GM12878 (cell line): ENCODE measurements around the gene HTATIP2. TPM values are rescaled to one million over a fixed set of nuclear protein-coding genes. Genes with fewer than 3 reads are reported as not detected.

Experiments used
- ATAC-seq: fragments of 200-7000 bp; cut with Tn5 transposase; 3 replicates; pipeline ENCODE4 v1.9.1; 2020; ENCODE audit warnings: mild to moderate bottlenecking, moderate library complexity
- BruUV-seq: library from RNA; stranded (reverse); fragments of 400-500 nt; replicated peaks from 2 replicates; lab custom pipeline; 2021; lab: Mats Ljungman, UMichigan
- CTCF ChIA-PET: fragments of 300-600 bp; sonication (Branson Sonifier 250); formaldehyde crosslinking; extraction: SDS; loops from one replicate; lab custom pipeline; 2021; ENCODE audit warnings: inconsistent platforms; lab: Yijun Ruan, JAX
- POLR2A ChIA-PET: fragments of 350-600 bp; formaldehyde crosslinking; extraction: SDS; loops from one replicate; lab custom pipeline; 2021; ENCODE audit warnings: inconsistent platforms; lab: Charles Lee
- RAD21 ChIA-PET: fragments of 300-600 bp; sonication (Branson Sonifier 250); formaldehyde crosslinking; loops from one replicate; lab custom pipeline; 2023; ENCODE audit warnings: antibody characterized with exemption; ENCODE audit not compliant: unreplicated experiment; lab: Charles Lee
- SMC1A ChIA-PET: fragments of 300-600 bp; sonication (Branson Sonifier 250); formaldehyde crosslinking; loops from one replicate; lab custom pipeline; 2023; ENCODE audit not compliant: unreplicated experiment, uncharacterized antibody; lab: Charles Lee
- DNase-seq: peaks from one replicate; pipeline ENCODE4 v3.0.0-alpha.2; 2011; ENCODE audit warnings: low read depth, low spot score
- FAIRE-seq: peaks from 3 replicates; lab custom pipeline; 2011; peaks lifted over from hg19 to GRCh38; lab: Jason Lieb, UNC
- H2AFZ ChIP-seq: 2 replicates; pipeline ENCODE4 v1.6.0; 2011; ENCODE audit warnings: low read depth, low read length, control low read depth; ENCODE audit not compliant: control insufficient read depth
- H3K27ac ChIP-seq: 2 replicates; pipeline ENCODE4 v1.5.1; 2011; ENCODE audit warnings: control low read depth; ENCODE audit not compliant: control insufficient read depth, insufficient read depth
- H3K27me3 ChIP-seq, 2 experiments: replicated peaks in 1 of 2; 2 replicates each; pipeline versions ENCODE4 v1.6.0 to v1.6.1; 2011; ENCODE audit warnings: low read length in 1 of 2; ENCODE audit not compliant: control insufficient read depth in 2 of 2, insufficient read depth in 2 of 2
- H3K36me3 ChIP-seq, 2 experiments: 2 replicates each; pipeline ENCODE4 v1.5.1; 2011; ENCODE audit warnings: low read length in 1 of 2; ENCODE audit not compliant: control insufficient read depth in 2 of 2, insufficient read depth in 2 of 2
- H3K4me1 ChIP-seq: 2 replicates; pipeline ENCODE4 v1.6.1; 2011; ENCODE audit warnings: mild to moderate bottlenecking, low read length, moderate library complexity, mixed read lengths; ENCODE audit not compliant: control insufficient read depth, insufficient read depth
- H3K4me2 ChIP-seq: 2 replicates; pipeline ENCODE4 v1.6.0; 2011; ENCODE audit warnings: control low read depth; ENCODE audit not compliant: control insufficient read depth, insufficient read depth
- H3K4me3 ChIP-seq: fragments of 200-600 bp; sonication (generic); 2 replicates; pipeline ENCODE4 v1.5.1; 2016
- H3K79me2 ChIP-seq: 2 replicates; pipeline ENCODE4 v1.6.0; 2011; ENCODE audit warnings: low read length; ENCODE audit not compliant: control insufficient read depth, insufficient read depth
- H3K9ac ChIP-seq: 2 replicates; pipeline ENCODE4 v1.8.0; 2011; ENCODE audit warnings: low read length, control low read depth, mixed read lengths; ENCODE audit not compliant: control insufficient read depth, insufficient read depth
- H3K9me3 ChIP-seq: replicated peaks from 3 replicates; pipeline ENCODE4 v1.5.1; 2011; ENCODE audit warnings: mild to moderate bottlenecking, low read length; ENCODE audit not compliant: control insufficient read depth, insufficient read depth
- H4K20me1 ChIP-seq: 2 replicates; pipeline ENCODE4 v1.6.0; 2011; ENCODE audit not compliant: control insufficient read depth, insufficient read depth
- BCL11A ChIP-seq: IDR thresholded peaks from 2 replicates; pipeline ENCODE4 v1.6.1; 2011; ENCODE audit warnings: low read depth, low read length
- BCL3 ChIP-seq: IDR thresholded peaks from 2 replicates; pipeline ENCODE4 v1.6.1; 2011; ENCODE audit warnings: borderline replicate concordance, low read depth, mild to moderate bottlenecking, moderate library complexity, low read length; ENCODE audit not compliant: insufficient read depth, poor library complexity, severe bottlenecking
- E2F8 ChIP-seq: fragments of 450-650 bp; IDR thresholded peaks from 2 replicates; pipeline ENCODE4 v1.6.1; 2018; ENCODE audit warnings: mild to moderate bottlenecking, low read depth, moderate library complexity; ENCODE audit not compliant: partially characterized antibody
- GATAD2B ChIP-seq: fragments of 450-650 bp; conservative IDR thresholded peaks from 2 replicates; pipeline ENCODE4 v1.6.1; 2017; ENCODE audit warnings: low read depth, mild to moderate bottlenecking, moderate library complexity
- IRF5 ChIP-seq: fragments of 450-650 bp; IDR thresholded peaks from 2 replicates; pipeline ENCODE4 v1.6.1; 2017; ENCODE audit warnings: borderline replicate concordance
- MTA2 ChIP-seq: fragments of 450-650 bp; IDR thresholded peaks from 2 replicates; pipeline ENCODE4 v1.6.1; 2016; ENCODE audit warnings: low read depth, mild to moderate bottlenecking, moderate library complexity
- MTA3 ChIP-seq: IDR thresholded peaks from 2 replicates; pipeline ENCODE4 v1.6.1; 2012; ENCODE audit warnings: low read length, inconsistent platforms, borderline replicate concordance
- NFYB ChIP-seq: IDR thresholded peaks from 2 replicates; pipeline ENCODE4 v1.6.1; 2011; ENCODE audit warnings: low read depth, mild to moderate bottlenecking, low read length, improper control_type of control experiment, moderate library complexity; ENCODE audit not compliant: insufficient read depth
- PAX5 ChIP-seq: IDR thresholded peaks from 2 replicates; pipeline ENCODE4 v1.6.1; 2011; ENCODE audit warnings: low read depth, low read length, borderline replicate concordance
- RB1 ChIP-seq: fragments of 450-650 bp; formaldehyde crosslinking; IDR thresholded peaks from 2 replicates; pipeline ENCODE4 v1.6.1; 2017; ENCODE audit warnings: mild to moderate bottlenecking, borderline replicate concordance
- SMARCA5 ChIP-seq: fragments of 450-650 bp; IDR thresholded peaks from 2 replicates; pipeline ENCODE4 v1.6.1; 2017; ENCODE audit warnings: mild to moderate bottlenecking
- SUZ12 ChIP-seq: fragments of 200-600 bp; sonication (generic); IDR thresholded peaks from one replicate; pipeline ENCODE4 v1.6.1; 2018; ENCODE audit warnings: antibody characterized with exemption, mild to moderate bottlenecking; ENCODE audit not compliant: unreplicated experiment
- WGBS: methylation state at CpG from one replicate; pipeline ENCODE4 v1.1.6; 2016; ENCODE audit warnings: low lambda C conversion rate; ENCODE audit not compliant: insufficient replicate concordance, insufficient coverage; ENCODE audit errors: missing lambda C conversion rate; 5-methylcytosine and 5-hydroxymethylcytosine counted together
- in situ Hi-C: fragments of 300-500 bp; cut with MboI; formaldehyde crosslinking; loops from 9 replicates; pipeline ENCODE4 v1.14.3; 2018; ENCODE audit warnings: mixed read lengths
- intact Hi-C: fragments of 100-400 bp; cut with micrococcal nuclease; formaldehyde crosslinking; loops from one replicate; pipeline ENCODE4 v1.14.2; 2022; ENCODE audit not compliant: unreplicated experiment
- polyA plus RNA-seq, 11 experiments: library from polyadenylated mRNA; depleted of rRNA in 4 of 11; unstranded in 6 of 11; stranded (reverse) in 5 of 11; fragments of >200 nt; fragmentation: Nextera tagmentation in 4 of 11; fragmentation: Illumina TruSeq in 1 of 11; extraction: Ambion mirVana in 4 of 11; extraction: Trizol in 1 of 11; gene quantifications; 1 replicate in 1 of 11; 2 replicates in 10 of 11; pipeline versions ENCODE4 v1.2.1 to v1.2.3, GENCODE V29; 2011 to 2016; ENCODE audit warnings: inconsistent platforms in 2 of 11, missing spikeins in 2 of 11, low read depth in 1 of 11
- total RNA-seq, 4 experiments: library from RNA; depleted of rRNA in 3 of 4; stranded (reverse); fragments of >200 nt in 3 of 4; fragmentation: Illumina TruSeq in 1 of 4; extraction: Trizol in 1 of 4; gene quantifications; 2 replicates each; pipeline versions ENCODE4 v1.2.1 to v1.2.3, GENCODE V29; 2013 to 2021

The HTATIP2 gene
- total and polyA plus RNA-seq, 10 of the 15 experiments (the other 5 are each of a cell fraction or from before 2014, with no cell fraction given) = 25.4 to 58.5 (median 42.2) TPM

DNA sequence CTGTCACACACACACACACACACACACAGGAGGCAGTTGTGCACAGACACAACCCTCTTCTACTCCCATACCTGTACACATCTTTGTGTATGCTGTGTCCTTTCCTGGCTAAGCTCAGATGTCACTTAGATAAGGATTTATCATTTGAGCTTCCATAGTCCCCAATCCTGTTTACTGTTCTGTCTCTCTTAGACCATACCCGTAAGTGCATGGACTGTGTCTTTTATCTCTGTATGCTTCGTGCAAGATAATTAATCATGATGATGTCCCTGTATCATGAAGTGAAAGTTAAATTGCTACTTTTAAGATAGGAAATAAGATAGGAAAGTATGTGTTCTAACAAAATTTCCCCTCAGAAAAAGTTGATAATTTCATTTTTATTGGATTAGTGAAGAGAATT is 54.3 kb downstream of the HTATIP2 start:
- DNase-seq = no peak
- Histone ChIP-seq H2AFZ (no peak overlapping the region), H4K20me1 (no peaks in the 10 kb centered on the region), H3K9me3 (no peaks in the 10 kb centered on the region), H3K9ac (no peak overlapping the region), H3K27ac (no peak overlapping the region), H3K27me3 (no peaks in the 10 kb centered on the region), H3K4me1 (no peaks in the 10 kb centered on the region), H3K79me2 (no peaks in the 10 kb centered on the region), H3K4me3 (no peak overlapping the region), H3K36me3 (peaks cover 2 to 8% of the 10 kb centered on the region in 2 experiments; a peak in 2 of 4 replicates), H3K4me2 (no peak overlapping the region)
- WGBS = 75% methylated on average over 2 of the region's 2 CpGs
- no peak for TF ChIP-seq SUZ12
- no peak for TF ChIP-seq SMARCA5
- no peak for TF ChIP-seq BCL3
- TF ChIP-seq RB1 = no peak
- TF ChIP-seq BCL11A = no peak
- no peak for TF ChIP-seq MTA3
- no TSS peak for BruUV-seq
- intact Hi-C loops (no loop called here), in situ Hi-C loops (no loop called here)
- ChIA-PET POLR2A (interaction anchor here (0.5 kb wide), 1 partner anchor 9 kb away, joined by 3 read pairs; no protein-coding TSS in a partner anchor), RAD21 (no interaction called here), CTCF (no interaction called here), SMC1A (no interaction called here)
- no peak for ATAC-seq
- FAIRE-seq = no peak

GRCh38 chr11:20421946-20422345 is 58.4 kb downstream of the HTATIP2 start:
- Histone ChIP-seq H3K79me2 (no peaks in the 10 kb centered on the region), H3K4me3 (no peak overlapping the region), H3K36me3 (peaks cover 2 to 3% of the 10 kb centered on the region in 2 experiments; a peak in 3 of 4 replicates), H3K4me2 (no peak overlapping the region), H3K27ac (no peak overlapping the region), H2AFZ (no peak overlapping the region), H3K9ac (no peak overlapping the region), H3K9me3 (no peaks in the 10 kb centered on the region), H3K27me3 (no peaks in the 10 kb centered on the region), H4K20me1 (no peaks in the 10 kb centered on the region), H3K4me1 (no peaks in the 10 kb centered on the region)
- no peak for ATAC-seq
- in situ Hi-C loops = no loop called here
- BruUV-seq = no TSS peak
- ChIA-PET RAD21 (no interaction called here), SMC1A (no interaction called here), POLR2A (no interaction called here), CTCF (interaction anchor here (1.0 kb wide), 1 partner anchor 188 kb away, joined by 3 read pairs; no protein-coding TSS in a partner anchor)
- WGBS = 32% methylated on average over 2 of the region's 2 CpGs
- no peak for FAIRE-seq
- intact Hi-C loops = no loop called here
- no peak for DNase-seq
- TF ChIP-seq GATAD2B (no peak), PAX5 (no peak), E2F8 (no peak), NFYB (no peak), MTA2 (no peak), IRF5 (no peak)
